HG03097 (cell line): ENCODE measurements around the gene PALM.
"Not testable (repeated sequence)": the region's sequence is repeated elsewhere in the genome, so short reads cannot be mapped to it uniquely, and the experiment has no call there.

Experiments
- ATAC-seq: cut with Tn5 transposase; IDR thresholded peaks from one replicate; pipeline ENCODE4 v1.9.1; 2021; ENCODE audit not compliant: unreplicated experiment, low FRiP score

The PALM gene

GRCh38 chr19:729965-730668 lies 21.4 kb downstream of the PALM start:
- no peak for ATAC-seq

DNA sequence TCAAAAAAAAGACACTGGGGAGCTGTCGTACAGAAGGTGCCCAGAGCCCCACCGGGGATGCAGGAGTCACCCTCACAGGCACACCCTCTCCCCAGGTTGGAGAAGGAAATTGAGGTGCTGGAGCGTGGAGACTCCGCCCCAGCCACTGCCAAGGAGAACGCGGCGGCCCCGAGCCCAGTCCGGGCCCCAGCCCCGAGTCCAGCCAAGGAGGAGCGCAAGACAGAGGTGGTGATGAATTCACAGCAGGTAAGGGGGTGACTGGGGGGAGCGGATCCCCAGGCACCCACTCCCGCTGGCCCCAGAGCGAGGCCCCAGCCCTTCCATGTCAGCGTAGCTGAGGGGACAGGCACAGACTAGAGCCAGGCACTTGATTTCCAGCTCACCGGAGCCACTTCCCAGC lies 22.3 kb downstream of the PALM start:
- no peak for ATAC-seq

DNA sequence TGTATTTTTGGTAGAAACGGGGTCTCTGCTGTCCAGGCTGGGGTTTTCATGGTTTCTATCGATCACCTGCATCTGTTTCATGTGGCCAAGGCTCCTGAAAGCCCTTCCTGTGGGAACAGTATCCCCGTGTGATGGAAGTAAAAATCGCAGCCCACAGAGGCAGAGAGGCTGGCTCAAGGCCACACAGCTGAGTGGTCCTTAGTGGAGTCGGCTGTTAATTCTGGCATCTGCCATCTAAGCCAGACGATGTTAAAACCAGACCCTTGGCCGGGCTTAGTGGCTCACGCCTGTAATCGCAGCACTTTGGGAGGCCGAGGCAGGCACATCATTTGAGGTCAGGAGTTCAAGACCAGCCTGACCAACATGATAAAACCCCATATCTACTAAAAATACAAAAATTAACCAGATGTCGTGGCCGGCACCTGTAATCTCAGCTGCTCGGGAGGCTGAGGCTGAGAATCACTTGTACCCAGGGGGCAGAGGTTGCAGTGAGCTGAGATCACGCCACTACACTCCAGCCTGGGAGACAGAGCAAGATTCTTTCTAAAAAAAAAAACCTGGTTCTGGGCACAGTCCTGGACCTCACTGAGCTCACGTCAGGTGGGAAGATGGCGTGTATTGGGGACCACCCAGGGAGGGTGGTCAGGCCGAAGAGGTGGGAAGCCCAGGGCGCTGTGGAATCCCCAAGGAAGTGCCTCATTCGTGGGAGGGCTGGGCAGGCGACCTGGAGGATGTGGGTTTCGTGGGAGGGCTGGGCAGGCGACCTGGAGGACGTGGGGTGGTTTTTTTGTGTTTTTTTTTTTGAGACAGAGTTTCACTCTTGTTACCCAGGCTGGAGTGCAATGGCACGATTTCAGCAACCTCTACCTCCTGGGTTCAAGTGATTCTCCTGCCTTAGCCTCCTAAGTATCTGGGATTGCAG lies 23.7 kb downstream of the PALM start:
- ATAC-seq, result no peak

DNA sequence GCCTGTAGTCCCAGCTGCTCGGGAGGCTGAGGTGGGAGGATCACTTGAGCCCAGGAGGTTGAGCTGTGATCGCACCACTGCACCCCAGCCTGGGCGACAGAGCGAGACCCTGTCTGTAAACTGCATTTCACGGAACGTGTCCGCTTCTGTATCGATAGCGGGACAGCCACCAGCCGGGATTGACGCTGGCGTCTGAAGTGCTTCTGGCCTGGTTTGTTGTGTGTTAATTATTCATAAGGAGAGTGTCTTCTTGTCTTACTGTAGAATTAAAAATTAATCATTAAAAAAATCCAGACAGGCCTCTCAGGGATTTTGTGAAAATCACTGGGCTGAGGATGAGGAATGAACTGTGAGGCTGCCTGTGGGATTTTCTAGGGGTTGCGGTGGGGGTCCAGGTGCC lies 26.0 kb downstream of the PALM start:
- no peak for ATAC-seq

- no peak for ATAC-seq
These were observed 27.4 kb downstream of the PALM start for GRCh38 chr19:736125-736524.

DNA sequence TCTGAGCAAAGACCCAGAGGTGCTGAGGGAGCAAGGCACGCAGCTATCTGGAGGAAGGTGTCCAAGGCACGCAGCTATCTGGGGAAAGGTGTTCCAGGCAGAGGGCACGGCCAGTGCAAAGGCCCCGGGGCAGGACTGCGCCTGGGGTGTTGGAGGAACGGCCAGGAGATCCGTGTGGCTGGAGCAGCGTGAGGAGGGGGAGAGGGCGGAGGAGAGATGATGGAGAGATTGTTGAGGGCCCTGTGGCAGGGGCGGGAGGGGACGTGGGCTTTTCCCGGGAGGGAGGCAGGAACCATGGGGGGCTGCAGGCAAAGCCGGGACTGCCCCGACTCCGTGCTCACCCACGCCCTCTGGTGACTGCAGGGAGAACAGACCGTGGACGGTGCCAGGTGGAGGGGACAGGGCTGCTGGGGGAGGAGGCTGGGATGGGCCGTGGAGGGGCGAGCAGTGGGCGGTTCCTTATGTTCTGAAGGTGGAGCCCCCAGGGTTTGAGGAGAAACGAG lies 28.9 kb downstream of the PALM start:
- no peak for ATAC-seq

DNA sequence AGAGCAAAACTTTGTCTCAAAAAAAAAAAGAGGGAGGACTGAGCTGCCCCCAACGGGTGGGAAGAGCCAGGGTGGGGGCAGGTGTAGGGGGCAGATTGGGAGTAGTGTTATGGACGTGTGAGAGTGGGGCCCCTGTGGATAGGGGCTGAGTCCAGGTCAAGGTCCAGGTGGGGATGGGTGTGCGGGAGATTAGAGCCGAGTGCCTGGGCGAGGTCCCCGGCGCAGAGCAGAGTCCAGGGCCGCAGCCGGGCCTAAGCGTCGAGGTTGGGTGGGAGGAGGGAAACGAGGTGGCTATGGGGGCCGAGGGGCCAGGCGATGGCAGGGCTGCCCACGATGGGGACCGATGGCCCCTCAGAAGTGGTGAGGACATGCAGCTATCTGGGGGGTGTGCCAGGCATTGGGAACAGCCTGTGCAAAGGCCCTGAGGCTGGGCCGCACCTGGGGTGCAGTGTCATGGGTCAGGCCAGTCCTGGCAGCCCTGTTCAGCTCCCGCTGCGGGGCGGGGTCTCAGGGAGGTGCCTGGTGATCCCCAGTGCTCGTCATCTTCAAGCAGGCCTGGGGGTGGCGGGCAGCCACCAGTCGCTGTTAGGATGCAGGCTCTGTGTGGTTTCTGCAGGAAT lies 29.9 kb downstream of the PALM start:
- ATAC-seq, result no peak

GRCh38 chr19:739998-740715 lies 31.4 kb downstream of the PALM start:
- no peak for ATAC-seq

GRCh38 chr19:740816-741505 lies 32.2 kb downstream of the PALM start:
- ATAC-seq, result not testable (repeated sequence)

DNA sequence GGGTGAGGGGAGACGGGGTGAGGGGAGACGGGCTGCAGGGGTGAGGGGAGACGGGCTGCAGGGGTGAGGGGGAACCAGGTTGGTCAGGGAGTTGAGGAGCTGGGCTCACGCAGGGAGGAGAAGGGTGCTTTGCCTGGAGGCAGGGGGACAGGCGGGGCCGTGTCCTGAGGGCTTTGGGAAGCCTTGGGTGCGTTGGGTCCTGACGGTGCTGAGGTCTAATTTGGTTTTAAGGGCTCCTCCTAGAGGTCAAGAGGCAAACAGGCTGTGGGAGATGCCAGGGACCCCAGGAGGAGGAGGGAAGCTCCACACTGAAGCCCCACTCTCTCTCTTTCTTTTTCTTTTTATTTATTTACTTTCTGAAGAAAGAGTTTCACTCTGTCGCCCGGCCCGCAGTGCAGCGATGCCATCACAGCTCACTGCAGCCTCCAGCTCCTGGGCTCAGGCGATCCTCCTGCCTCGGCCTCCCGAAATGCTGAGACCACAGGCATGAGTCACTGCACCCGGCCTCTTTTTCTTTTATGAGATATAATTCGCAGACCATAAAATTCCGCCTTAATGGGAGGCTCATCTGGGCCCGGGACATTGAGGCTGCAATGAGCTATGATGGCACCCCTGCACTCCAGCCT lies 32.9 kb downstream of the PALM start:
- ATAC-seq, result no peak

DNA sequence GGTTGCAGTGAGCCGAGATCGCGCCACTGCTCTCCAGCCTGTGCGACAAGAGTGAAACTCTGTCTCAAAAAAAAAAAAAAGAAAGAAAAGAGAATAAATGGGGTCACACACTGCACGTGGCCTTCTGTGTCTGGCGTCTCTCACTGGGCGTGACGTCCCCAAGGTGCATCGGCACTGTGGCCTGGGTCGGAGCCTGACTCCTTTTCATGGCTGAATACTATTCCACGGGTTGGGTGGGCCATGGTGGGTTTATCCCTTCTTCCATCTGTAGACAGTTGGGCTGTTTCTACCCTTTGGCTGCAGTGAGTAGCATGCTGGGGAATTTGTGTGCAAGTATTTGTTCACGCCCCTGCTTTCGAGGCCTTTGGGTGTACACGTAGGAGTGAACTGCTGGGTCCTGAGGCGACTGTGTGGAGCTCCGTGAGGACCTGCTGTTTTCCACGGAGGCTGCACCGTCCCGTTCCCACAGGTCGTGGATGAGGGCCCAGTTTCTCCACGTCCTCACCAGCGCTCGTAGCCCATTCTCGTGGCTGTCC lies 33.9 kb downstream of the PALM start:
- ATAC-seq, result no peak

- no peak for ATAC-seq
These were observed 34.5 kb downstream of the PALM start for GRCh38 chr19:743168-743687.

DNA sequence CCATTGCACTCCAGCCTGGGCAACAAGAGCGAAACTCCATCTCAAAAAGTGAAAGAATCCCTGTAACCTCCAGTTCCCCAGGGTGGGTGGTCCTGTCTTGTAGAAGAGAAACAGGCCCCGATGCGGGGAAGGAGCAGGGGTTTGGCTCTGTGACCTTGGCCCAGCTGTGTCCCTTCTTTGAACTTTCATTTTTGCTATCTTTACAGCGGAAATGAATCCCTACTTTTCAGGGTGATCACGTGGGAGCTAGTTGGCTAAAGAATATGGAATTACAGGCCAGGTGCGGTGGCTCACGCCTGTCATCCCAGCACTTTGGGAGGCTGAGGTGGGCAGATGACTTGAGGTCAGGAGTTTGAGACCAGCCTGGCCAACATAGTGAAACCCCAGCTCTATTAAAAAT lies 36.4 kb downstream of the PALM start:
- ATAC-seq, result not testable (repeated sequence)

DNA sequence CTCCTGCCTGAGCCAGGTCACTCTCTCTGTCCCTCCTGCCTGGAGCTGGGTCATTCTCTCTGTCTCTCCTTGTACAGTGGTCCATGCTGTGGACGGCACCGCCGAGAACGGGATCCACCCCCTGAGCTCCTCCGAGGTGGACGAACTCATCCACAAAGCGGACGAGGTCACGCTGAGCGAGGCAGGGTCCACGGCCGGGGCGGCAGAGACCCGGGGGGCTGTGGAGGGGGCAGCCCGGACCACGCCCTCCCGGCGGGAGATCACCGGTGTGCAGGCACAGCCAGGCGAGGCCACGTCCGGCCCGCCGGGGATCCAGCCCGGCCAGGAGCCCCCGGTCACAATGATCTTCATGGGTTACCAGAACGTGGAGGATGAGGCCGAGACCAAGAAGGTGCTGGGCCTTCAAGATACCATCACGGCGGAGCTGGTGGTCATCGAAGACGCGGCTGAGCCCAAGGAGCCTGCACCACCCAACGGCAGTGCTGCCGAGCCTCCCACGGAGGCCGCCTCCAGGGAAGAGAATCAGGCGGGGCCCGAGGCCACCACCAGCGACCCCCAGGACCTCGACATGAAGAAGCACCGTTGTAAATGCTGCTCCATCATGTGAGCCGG lies 37.6 kb downstream of the PALM start:
- ATAC-seq, result no peak

DNA sequence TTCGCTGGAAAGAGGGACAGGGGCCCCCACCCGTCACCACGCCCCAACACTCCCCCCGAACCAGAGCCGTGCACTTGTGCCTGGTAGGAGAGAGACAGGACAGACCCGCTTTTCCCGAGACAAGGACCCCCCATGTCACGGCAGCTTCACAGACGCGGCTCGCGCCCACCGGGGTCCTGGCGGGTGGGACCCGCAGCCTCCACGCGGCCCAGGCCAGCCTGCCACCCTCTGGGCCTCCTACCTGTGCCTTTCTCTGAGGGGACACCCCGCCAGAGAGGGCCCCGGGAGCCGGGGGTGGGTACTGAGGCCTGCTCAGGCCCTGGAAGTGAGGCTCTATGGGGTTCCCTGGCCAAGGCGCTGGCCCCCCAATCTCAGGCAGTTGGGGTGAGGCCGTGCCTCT lies 38.2 kb downstream of the PALM start:
- no peak for ATAC-seq

DNA sequence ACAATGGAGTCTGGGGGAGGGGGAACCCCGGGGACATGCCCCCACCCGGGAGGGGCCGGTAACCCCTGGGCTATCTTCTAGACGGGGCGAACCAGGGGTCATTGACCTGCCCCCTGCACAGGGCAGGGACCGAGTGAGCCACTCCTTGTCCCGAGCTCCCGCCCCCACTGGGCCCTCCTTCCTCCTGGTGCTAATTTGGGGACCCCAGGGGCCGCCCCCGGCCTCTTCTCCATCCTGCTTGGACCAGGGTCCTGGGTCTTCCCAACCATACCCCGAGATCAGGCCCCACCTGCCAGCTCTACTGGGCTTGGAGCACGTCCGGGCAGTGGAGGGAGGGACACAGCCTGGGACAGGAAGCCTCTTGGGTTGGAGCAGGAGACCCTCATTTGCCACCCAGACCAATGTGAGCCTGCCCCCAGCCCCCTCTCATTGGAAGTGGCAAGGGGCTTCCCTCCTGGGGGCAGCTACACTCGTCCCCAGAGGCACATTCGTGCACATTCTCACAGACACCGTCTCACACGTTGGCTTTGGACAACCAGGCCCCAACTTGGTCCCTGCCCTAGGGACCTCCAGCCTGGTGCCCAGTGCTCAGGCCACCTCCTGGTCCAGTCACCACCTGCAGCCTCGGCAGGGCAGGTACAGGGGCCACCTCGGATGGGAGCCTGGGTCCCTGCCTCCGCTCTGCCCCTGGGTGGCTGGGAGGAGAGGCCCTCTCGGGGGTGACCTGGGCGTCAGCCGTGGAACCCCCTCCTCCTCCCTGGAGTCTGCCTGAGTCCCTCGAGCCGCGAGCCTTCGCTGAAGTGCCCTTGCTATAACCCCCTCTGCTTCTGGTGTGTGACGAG lies 38.9 kb downstream of the PALM start:
- no peak for ATAC-seq

DNA sequence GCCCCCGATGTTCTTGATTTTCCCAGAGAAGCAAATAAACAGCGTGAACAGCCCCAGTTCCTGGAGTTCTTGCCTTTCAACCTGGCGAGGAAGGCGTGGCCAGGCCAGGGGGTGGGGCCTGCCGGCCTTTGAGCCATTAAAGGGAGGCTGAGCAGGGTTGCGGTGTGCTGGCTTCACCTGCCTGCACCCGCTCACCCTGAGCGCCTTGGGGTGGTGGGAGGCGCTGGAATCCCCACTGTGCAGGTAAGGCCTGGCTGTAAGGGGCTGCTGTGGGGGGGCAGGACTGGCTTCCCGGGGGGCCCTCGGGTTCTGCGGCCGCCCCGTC lies 39.5 kb downstream of the PALM start:
- no peak for ATAC-seq

DNA sequence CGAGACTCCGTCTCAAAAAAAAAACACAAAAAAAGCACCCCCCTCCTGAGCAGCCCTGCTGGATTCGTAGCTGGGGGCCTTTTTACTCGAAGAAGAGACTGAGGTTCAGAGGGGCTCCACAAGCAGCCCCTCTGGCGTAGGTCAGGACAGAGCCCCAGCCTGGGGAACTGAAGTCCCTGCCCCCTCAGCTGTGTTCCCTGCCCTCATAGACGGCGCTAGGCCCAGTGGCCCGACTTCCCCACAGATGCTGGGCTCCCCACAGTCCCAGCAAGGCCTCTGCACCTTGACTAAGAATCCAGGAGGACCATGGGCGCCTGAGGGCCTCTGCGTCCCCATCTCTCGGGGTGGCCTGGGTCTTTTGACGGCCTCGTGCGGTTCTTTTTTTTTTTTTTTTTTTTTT lies 41.1 kb downstream of the PALM start:
- no peak for ATAC-seq
